ENCODE data around the gene NPVF. TPM values are rescaled to one million over a fixed set of nuclear protein-coding genes. Genes with fewer than 3 reads are reported as not detected.
A peak's percentile ranks its signal among the peaks of the same experiment; 100 is the strongest.

Gene NPVF
- total and polyA plus RNA-seq, 4 donors: not detected

- no peak for DNase-seq (ENCODE audit: low spot score)
- Histone ChIP-seq H3K27me3 (ENCODE audit: control insufficient read depth in 4 of 4, insufficient read depth in 4 of 4, low read length in 3 of 4) (no peaks in the 10 kb centered on the region), H3K27ac (ENCODE audit: low read depth in 1 of 2, low read length in 2 of 2) (no peak overlapping the region), H3K9ac (ENCODE audit: low read depth in 1 of 2, low read length in 2 of 2) (no peak overlapping the region), H3K36me3 (ENCODE audit: control insufficient read depth in 4 of 4, insufficient read depth in 3 of 4, low read depth in 1 of 4, low read length in 3 of 4) (no peaks in the 10 kb centered on the region), H3K4me1 (ENCODE audit: control insufficient read depth in 4 of 4, insufficient read depth in 4 of 4, low read length in 3 of 4) (no peaks in the 10 kb centered on the region), H3K9me3 (ENCODE audit: control insufficient read depth in 4 of 4, low read length in 3 of 4) (no peaks in the 10 kb centered on the region), H3K4me3 (ENCODE audit: low read depth in 1 of 3, low read length in 3 of 3) (no peak overlapping the region)
- WGBS: 84% methylated on average over 3 of the region's 3 CpGs
- TF ChIP-seq EGR1 (IDR thresholded peaks at IDR 0.05; ENCODE audit: low read depth in 2 of 2): no peak
- no peak for TF ChIP-seq HNF4G (IDR thresholded peaks at IDR 0.05)
- TF ChIP-seq GABPA (IDR thresholded peaks at IDR 0.05 in 1 of 2, conservative IDR thresholded peaks at IDR 0.05 in 1 of 2): no peak
- TF ChIP-seq MAX (IDR thresholded peaks at IDR 0.05): no peak
- no peak for TF ChIP-seq TAF1 (conservative IDR thresholded peaks at IDR 0.05)
- TF ChIP-seq CTCF (IDR thresholded peaks at IDR 0.05; ENCODE audit: low read depth, low read length, missing input control): no peak
- no peak for TF ChIP-seq SP1 (IDR thresholded peaks at IDR 0.05)
- no peak for TF ChIP-seq NR2F2 (IDR thresholded peaks at IDR 0.05)
- no peak for TF ChIP-seq RAD21 (IDR thresholded peaks at IDR 0.05)
- no peak for TF ChIP-seq ZBTB33 (IDR thresholded peaks at IDR 0.05)
- no peak for TF ChIP-seq RXRA (IDR thresholded peaks at IDR 0.05)
- TF ChIP-seq FOXA2 (IDR thresholded peaks at IDR 0.05): no peak
- no peak for TF ChIP-seq ATF3 (IDR thresholded peaks at IDR 0.05)
- no peak for TF ChIP-seq JUND (IDR thresholded peaks at IDR 0.05)
These were observed 21.5 kb downstream of the NPVF start for GRCh38 chr7:25206765-25207164.

GRCh38 chr7:25196132-25196896 lies 32.0 kb downstream of the NPVF start:
- Histone ChIP-seq H3K4me1 (ENCODE audit: control insufficient read depth in 4 of 4, insufficient read depth in 4 of 4, low read length in 3 of 4) (peaks cover 2 to 11% (median 5%) of the 10 kb centered on the region in 4 donors), H3K36me3 (ENCODE audit: control insufficient read depth in 4 of 4, insufficient read depth in 3 of 4, low read depth in 1 of 4, low read length in 3 of 4) (no peaks in the 10 kb centered on the region), H3K9ac (ENCODE audit: low read depth in 1 of 2, low read length in 2 of 2) (peak overlapping the region in 1 of 2 donors; percentile 28), H3K27me3 (ENCODE audit: control insufficient read depth in 4 of 4, insufficient read depth in 4 of 4, low read length in 3 of 4) (no peaks in the 10 kb centered on the region), H3K4me3 (ENCODE audit: low read depth in 1 of 3, low read length in 3 of 3) (no peak overlapping the region), H3K9me3 (ENCODE audit: control insufficient read depth in 4 of 4, low read length in 3 of 4) (no peaks in the 10 kb centered on the region), H3K27ac (ENCODE audit: low read depth in 1 of 2, low read length in 2 of 2) (no peak overlapping the region)
- DNase-seq (ENCODE audit: low spot score): no peak
- WGBS: 28% methylated on average over 5 of the region's 5 CpGs
- TF ChIP-seq HNF4G (IDR thresholded peaks at IDR 0.05) (no peak), YY1 (IDR thresholded peaks at IDR 0.05) (peak; percentile 62), SP1 (IDR thresholded peaks at IDR 0.05) (peak; percentile 63), TAF1 (conservative IDR thresholded peaks at IDR 0.05) (no peak), RAD21 (IDR thresholded peaks at IDR 0.05) (peak in 1 of 2 donors; percentile 30), FOXA1 (IDR thresholded peaks at IDR 0.05) (no peak), RXRA (IDR thresholded peaks at IDR 0.05) (peak; percentile 34 to 76), MAX (IDR thresholded peaks at IDR 0.05) (peak; percentile 63), JUND (IDR thresholded peaks at IDR 0.05) (no peak), CTCF (IDR thresholded peaks at IDR 0.05; ENCODE audit: low read depth, low read length, missing input control) (no peak), GABPA (IDR thresholded peaks at IDR 0.05 in 1 of 2, conservative IDR thresholded peaks at IDR 0.05 in 1 of 2) (no peak), ATF3 (IDR thresholded peaks at IDR 0.05) (no peak), HNF4A (conservative IDR thresholded peaks at IDR 0.05) (peak; percentile 20 to 57), FOXA2 (IDR thresholded peaks at IDR 0.05) (no peak), EGR1 (IDR thresholded peaks at IDR 0.05; ENCODE audit: low read depth in 2 of 2) (no peak), REST (IDR thresholded peaks at IDR 0.05) (peak; percentile 61), NR2F2 (IDR thresholded peaks at IDR 0.05) (no peak)

Measured in liver (tissue), 9 donors.